AG04450 (cell line): ENCODE measurements around the gene GABRB1. TPM values are rescaled to one million over a fixed set of nuclear protein-coding genes. Genes with fewer than 3 reads are reported as not detected.

ENCODE experiments used
- CTCF ChIA-PET: fragments of 300-600, 350-600 bp; formaldehyde crosslinking; extraction: SDS; loops from one replicate; lab custom pipeline; 2022; ENCODE audit warnings: antibody characterized with exemption, inconsistent platforms; lab: Charles Lee
- POLR2A ChIA-PET: fragments of 350-600 bp; formaldehyde crosslinking; extraction: SDS; loops from one replicate; lab custom pipeline; 2021; ENCODE audit warnings: antibody characterized with exemption, inconsistent platforms; lab: Yijun Ruan, JAX
- DNase-seq: peaks from one replicate; pipeline ENCODE4 v3.0.0-alpha.2; 2011; ENCODE audit warnings: low read depth, low spot score
- H3K27ac ChIP-seq: one replicate; pipeline ENCODE4 v1.5.1; 2012; ENCODE audit warnings: low read depth, low read length, control low read depth
- H3K27me3 ChIP-seq: one replicate; pipeline ENCODE4 v1.6.0; 2012; ENCODE audit warnings: low read length; ENCODE audit not compliant: control insufficient read depth, insufficient read depth
- H3K4me3 ChIP-seq: 2 replicates; pipeline ENCODE4 v1.5.1; 2011; ENCODE audit warnings: mild to moderate bottlenecking, low read depth, low read length, control low read depth
- H3K9me3 ChIP-seq: 2 replicates; pipeline ENCODE4 v1.5.1; 2012; ENCODE audit warnings: low read length; ENCODE audit not compliant: control insufficient read depth, insufficient read depth
- CTCF ChIP-seq: IDR thresholded peaks from 2 replicates; pipeline ENCODE4 v1.5.1; 2011; ENCODE audit warnings: low read depth, low read length, control low read depth, inconsistent platforms
- polyA plus RNA-seq: library from polyadenylated mRNA; depleted of rRNA; stranded (reverse); fragments of >200 nt; gene quantifications from 2 replicates; pipeline ENCODE4 v1.2.3, GENCODE V29; 2011

Gene GABRB1
- polyA plus RNA-seq, 1 experiment, result 8.1 TPM

- TF ChIP-seq CTCF, result no peak
- CTCF ChIA-PET, result no interaction called here
- no peaks in the 10 kb centered on the region for H3K9me3 ChIP-seq
- POLR2A ChIA-PET, result no interaction called here
- H3K27me3 ChIP-seq, result no peaks in the 10 kb centered on the region
- no peak overlapping the region for H3K27ac ChIP-seq
- DNase-seq, result no peak
- H3K4me3 ChIP-seq, result no peak overlapping the region
These were observed 282.0 kb downstream of the GABRB1 start for GRCh38 chr4:47313384-47313783.

- H3K4me3 ChIP-seq, result no peak overlapping the region
- H3K27ac ChIP-seq, result no peak overlapping the region
- no peaks in the 10 kb centered on the region for H3K27me3 ChIP-seq
- DNase-seq, result no peak
- CTCF ChIA-PET, result no interaction called here
- TF ChIP-seq CTCF, result no peak
- POLR2A ChIA-PET, result no interaction called here
- no peaks in the 10 kb centered on the region for H3K9me3 ChIP-seq
These were observed 284.0 kb downstream of the GABRB1 start for GRCh38 chr4:47315346-47315745.

GRCh38 chr4:47326025-47326424 lies 294.7 kb downstream of the GABRB1 start:
- no peak overlapping the region for H3K4me3 ChIP-seq
- no peaks in the 10 kb centered on the region for H3K27me3 ChIP-seq
- H3K9me3 ChIP-seq, result no peaks in the 10 kb centered on the region
- no peak overlapping the region for H3K27ac ChIP-seq
- no peak for TF ChIP-seq CTCF
- ChIA-PET POLR2A (no interaction called here), CTCF (no interaction called here)
- DNase-seq, result no peak

GRCh38 chr4:47330866-47331265 lies 299.5 kb downstream of the GABRB1 start:
- TF ChIP-seq CTCF, result no peak
- Histone ChIP-seq H3K9me3 (no peaks in the 10 kb centered on the region), H3K27ac (no peak overlapping the region), H3K4me3 (no peak overlapping the region), H3K27me3 (no peaks in the 10 kb centered on the region)
- DNase-seq, result no peak
- POLR2A ChIA-PET, result no interaction called here
- CTCF ChIA-PET, result interaction anchor here (0.5 to 0.9 kb wide), 2 partner anchors 18 to 208 kb away, joined by 3 read pairs; no protein-coding TSS in a partner anchor

- ChIA-PET CTCF (no interaction called here), POLR2A (no interaction called here)
- TF ChIP-seq CTCF, result no peak
- Histone ChIP-seq H3K4me3 (no peak overlapping the region), H3K9me3 (no peaks in the 10 kb centered on the region), H3K27ac (no peak overlapping the region), H3K27me3 (no peaks in the 10 kb centered on the region)
- peak; percentile 20 for DNase-seq
These were observed 303.3 kb downstream of the GABRB1 start for GRCh38 chr4:47334652-47335051.
